GM23338 (cell line): ENCODE data around the gene PDXK. TPM values are rescaled to one million over a fixed set of nuclear protein-coding genes. Genes with fewer than 3 reads are reported as not detected.

Source experiments
- CTCF ChIP-seq, 2 experiments: fragments of 200-600 bp in 1 of 2; sonication (generic) in 1 of 2; conservative IDR thresholded peaks; 2 replicates each; pipeline versions ENCODE4 v1.5.1 to v1.6.1; 2016 to 2017; ENCODE audit warnings: antibody characterized with exemption in 2 of 2, low read depth in 2 of 2, mild to moderate bottlenecking in 2 of 2, moderate library complexity in 1 of 2
- ETS1 ChIP-seq: IDR thresholded peaks from 2 replicates; pipeline ENCODE4 v1.6.1; 2016; ENCODE audit warnings: antibody characterized with exemption
- EZH2 ChIP-seq: fragments of 200-600 bp; sonication (generic); IDR thresholded peaks from one replicate; pipeline ENCODE4 v1.8.0; 2017; ENCODE audit warnings: antibody characterized with exemption, mild to moderate bottlenecking, low read depth; ENCODE audit not compliant: unreplicated experiment
- JUNB ChIP-seq: IDR thresholded peaks from one replicate; pipeline ENCODE4 v1.6.1; 2016; ENCODE audit warnings: antibody characterized with exemption; ENCODE audit not compliant: unreplicated experiment
- NANOG ChIP-seq: IDR thresholded peaks from 2 replicates; pipeline ENCODE4 v1.6.1; 2016; ENCODE audit warnings: antibody characterized with exemption, borderline replicate concordance
- POLR2AphosphoS5 ChIP-seq: IDR thresholded peaks from 2 replicates; pipeline ENCODE4 v1.6.1; 2016; ENCODE audit warnings: antibody characterized with exemption, low read depth
- REST ChIP-seq: IDR thresholded peaks from one replicate; pipeline ENCODE4 v1.6.1; 2018; ENCODE audit warnings: antibody characterized with exemption; ENCODE audit not compliant: unreplicated experiment
- STAT1 ChIP-seq: IDR thresholded peaks from one replicate; pipeline ENCODE4 v1.6.1; 2016; ENCODE audit warnings: antibody characterized with exemption; ENCODE audit not compliant: unreplicated experiment
- ZNF114 ChIP-seq: fragments of 250-450 bp; sonication (Bioruptor Pico); IDR thresholded peaks from 2 replicates; pipeline ENCODE4 v1.5.0; 2020; ENCODE audit warnings: mild to moderate bottlenecking, moderate library complexity
- ZNF462 ChIP-seq: fragments of 250-450 bp; sonication (Bioruptor Pico); IDR thresholded peaks from 2 replicates; pipeline ENCODE4 v1.5.0; 2020; ENCODE audit warnings: mild to moderate bottlenecking, moderate library complexity
- polyA plus RNA-seq: library from polyadenylated mRNA; unstranded; fragments of >200 nt; fragmentation: Nextera tagmentation; extraction: Ambion mirVana; gene quantifications from 2 replicates; pipeline ENCODE4 v1.2.1, GENCODE V29; 2016
- total RNA-seq: library from RNA; depleted of rRNA; stranded (reverse); fragments of >200 nt; shearing (Covaris generic); gene quantifications from 2 replicates; pipeline ENCODE4 v1.2.3, GENCODE V29; 2014

The PDXK gene
- total and polyA plus RNA-seq, 2 experiments from 2014 or later = 53.2 to 66.3 TPM

- no peak for TF ChIP-seq ZNF462 (CRISPR knock-in tag)
- TF ChIP-seq EZH2 = no peak
- TF ChIP-seq STAT1 = no peak
- TF ChIP-seq NANOG = no peak
- no peak for TF ChIP-seq CTCF (conservative IDR thresholded peaks at IDR 0.05; ENCODE audit: low read depth in 2 of 2)
- TF ChIP-seq JUNB = no peak
- no peak for TF ChIP-seq ZNF114 (CRISPR knock-in tag)
- TF ChIP-seq REST = no peak
- TF ChIP-seq ETS1 = no peak
- TF ChIP-seq POLR2AphosphoS5 = no peak
Measured at GRCh38 chr21:43723648-43724047, 4.7 kb downstream of the PDXK start (continued).
